Measurements from ENCODE around the gene AFMID. TPM values are rescaled to one million over a fixed set of nuclear protein-coding genes. Genes with fewer than 3 reads are reported as not detected.

The AFMID gene
- total and polyA plus RNA-seq, 2 of the 13 experiments (the other 11 are each of a cell fraction or from before 2014, with no cell fraction given): 249 to 270 TPM

DNA sequence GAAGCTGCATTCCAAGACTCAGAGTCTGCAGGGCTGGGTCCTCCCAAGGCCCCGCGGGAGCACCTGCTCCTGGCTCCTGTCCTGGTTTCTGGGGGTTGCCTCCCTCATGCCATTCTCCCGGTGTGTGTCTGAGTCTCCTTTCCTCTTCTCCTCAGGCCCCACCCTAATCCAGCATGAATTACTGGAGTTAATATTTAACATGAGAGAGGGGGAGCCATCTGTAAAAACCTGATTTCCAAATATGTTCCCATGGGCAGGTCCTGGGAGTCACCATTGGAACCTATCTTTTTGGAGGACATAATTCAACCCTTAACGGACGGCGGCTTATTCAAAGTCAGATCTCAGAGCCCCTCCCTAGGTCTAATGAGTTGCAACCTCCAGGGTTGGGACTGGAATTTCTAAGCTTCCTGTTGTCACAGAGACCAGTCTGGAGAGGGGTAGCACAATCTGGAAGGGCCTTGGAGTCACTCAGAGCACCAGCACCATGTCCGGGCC is 35.6 kb upstream of the AFMID start (continued):
- TF ChIP-seq, protein P1, sequence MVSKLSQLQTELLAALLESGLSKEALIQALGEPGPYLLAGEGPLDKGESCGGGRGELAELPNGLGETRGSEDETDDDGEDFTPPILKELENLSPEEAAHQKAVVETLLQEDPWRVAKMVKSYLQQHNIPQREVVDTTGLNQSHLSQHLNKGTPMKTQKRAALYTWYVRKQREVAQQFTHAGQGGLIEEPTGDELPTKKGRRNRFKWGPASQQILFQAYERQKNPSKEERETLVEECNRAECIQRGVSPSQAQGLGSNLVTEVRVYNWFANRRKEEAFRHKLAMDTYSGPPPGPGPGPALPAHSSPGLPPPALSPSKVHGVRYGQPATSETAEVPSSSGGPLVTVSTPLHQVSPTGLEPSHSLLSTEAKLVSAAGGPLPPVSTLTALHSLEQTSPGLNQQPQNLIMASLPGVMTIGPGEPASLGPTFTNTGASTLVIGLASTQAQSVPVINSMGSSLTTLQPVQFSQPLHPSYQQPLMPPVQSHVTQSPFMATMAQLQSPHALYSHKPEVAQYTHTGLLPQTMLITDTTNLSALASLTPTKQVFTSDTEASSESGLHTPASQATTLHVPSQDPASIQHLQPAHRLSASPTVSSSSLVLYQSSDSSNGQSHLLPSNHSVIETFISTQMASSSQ (IDR thresholded peaks at IDR 0.05; ENCODE audit: low read depth): peak; percentile 81
- TF ChIP-seq, protein P1 (CRISPR knock-in tag; IDR thresholded peaks at IDR 0.05; ENCODE audit: borderline replicate concordance): peak; percentile 75
- TF ChIP-seq GATAD2A (CRISPR knock-in tag; IDR thresholded peaks at IDR 0.05) (0 out of 2 replicates have a peak, but pooled peaks have one; percentile 10), HES4 (CRISPR knock-in tag; IDR thresholded peaks at IDR 0.05; ENCODE audit: borderline replicate concordance) (no peak), ZNF343 (CRISPR knock-in tag; IDR thresholded peaks at IDR 0.05) (no peak), ZNF556 (CRISPR knock-in tag; IDR thresholded peaks at IDR 0.05; ENCODE audit: borderline replicate concordance) (0 out of 2 replicates have a peak, but pooled peaks have one; percentile 25), ZNF383 (CRISPR knock-in tag; IDR thresholded peaks at IDR 0.05; ENCODE audit: borderline replicate concordance) (no peak), ZNF337 (CRISPR knock-in tag; IDR thresholded peaks at IDR 0.05; ENCODE audit: borderline replicate concordance, low read depth) (peak; percentile 5; the same call in 1 of the 2 replicates), ZNF44 (CRISPR knock-in tag; IDR thresholded peaks at IDR 0.05) (0 out of 2 replicates have a peak, but pooled peaks have one; percentile 29), ZNF816 (CRISPR knock-in tag; IDR thresholded peaks at IDR 0.05; ENCODE audit: borderline replicate concordance) (no peak), ZNF263 (CRISPR knock-in tag; IDR thresholded peaks at IDR 0.05) (peak; percentile 91), NRL (CRISPR knock-in tag; IDR thresholded peaks at IDR 0.05; ENCODE audit: borderline replicate concordance) (no peak), ZNF12 (CRISPR knock-in tag; IDR thresholded peaks at IDR 0.05) (0 out of 2 replicates have a peak, but pooled peaks have one; percentile 38)
- TF ChIP-seq, protein P2, sequence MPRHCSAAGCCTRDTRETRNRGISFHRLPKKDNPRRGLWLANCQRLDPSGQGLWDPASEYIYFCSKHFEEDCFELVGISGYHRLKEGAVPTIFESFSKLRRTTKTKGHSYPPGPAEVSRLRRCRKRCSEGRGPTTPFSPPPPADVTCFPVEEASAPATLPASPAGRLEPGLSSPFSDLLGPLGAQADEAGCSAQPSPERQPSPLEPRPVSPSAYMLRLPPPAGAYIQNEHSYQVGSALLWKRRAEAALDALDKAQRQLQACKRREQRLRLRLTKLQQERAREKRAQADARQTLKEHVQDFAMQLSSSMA (CRISPR knock-in tag; IDR thresholded peaks at IDR 0.05): 0 out of 2 replicates have a peak, but pooled peaks have one; percentile 47
- TF ChIP-seq, protein P3, sequence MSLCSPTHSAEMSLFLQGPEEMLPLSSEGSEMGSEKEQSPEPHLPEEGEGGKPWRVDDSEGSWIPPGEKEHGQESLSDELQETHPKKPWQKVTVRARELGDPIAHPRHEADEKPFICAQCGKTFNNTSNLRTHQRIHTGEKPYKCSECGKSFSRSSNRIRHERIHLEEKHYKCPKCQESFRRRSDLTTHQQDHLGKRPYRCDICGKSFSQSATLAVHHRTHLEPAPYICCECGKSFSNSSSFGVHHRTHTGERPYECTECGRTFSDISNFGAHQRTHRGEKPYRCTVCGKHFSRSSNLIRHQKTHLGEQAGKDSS (CRISPR knock-in tag; IDR thresholded peaks at IDR 0.05; ENCODE audit: borderline replicate concordance, low read depth): no peak
- TF ChIP-seq, protein P4, sequence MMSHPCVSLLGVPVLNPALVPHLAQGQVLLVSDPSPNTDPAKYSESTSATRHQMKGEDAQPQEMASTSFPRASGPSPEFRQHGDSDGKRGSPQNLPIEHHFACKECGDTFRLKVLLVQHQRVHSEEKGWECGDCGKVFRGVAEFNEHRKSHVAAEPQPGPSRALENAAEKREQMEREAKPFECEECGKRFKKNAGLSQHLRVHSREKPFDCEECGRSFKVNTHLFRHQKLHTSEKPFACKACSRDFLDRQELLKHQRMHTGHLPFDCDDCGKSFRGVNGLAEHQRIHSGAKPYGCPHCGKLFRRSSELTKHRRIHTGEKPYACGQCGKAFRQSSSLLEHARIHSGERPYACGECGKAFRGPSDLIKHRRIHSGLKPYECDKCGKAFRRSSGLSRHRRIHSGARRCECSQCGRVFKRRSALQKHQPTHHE (CRISPR knock-in tag; IDR thresholded peaks at IDR 0.05; ENCODE audit: borderline replicate concordance): no peak
- TF ChIP-seq, protein P5, sequence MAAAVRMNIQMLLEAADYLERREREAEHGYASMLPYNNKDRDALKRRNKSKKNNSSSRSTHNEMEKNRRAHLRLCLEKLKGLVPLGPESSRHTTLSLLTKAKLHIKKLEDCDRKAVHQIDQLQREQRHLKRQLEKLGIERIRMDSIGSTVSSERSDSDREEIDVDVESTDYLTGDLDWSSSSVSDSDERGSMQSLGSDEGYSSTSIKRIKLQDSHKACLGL (CRISPR knock-in tag; IDR thresholded peaks at IDR 0.05): no peak
- TF ChIP-seq, protein P6, sequence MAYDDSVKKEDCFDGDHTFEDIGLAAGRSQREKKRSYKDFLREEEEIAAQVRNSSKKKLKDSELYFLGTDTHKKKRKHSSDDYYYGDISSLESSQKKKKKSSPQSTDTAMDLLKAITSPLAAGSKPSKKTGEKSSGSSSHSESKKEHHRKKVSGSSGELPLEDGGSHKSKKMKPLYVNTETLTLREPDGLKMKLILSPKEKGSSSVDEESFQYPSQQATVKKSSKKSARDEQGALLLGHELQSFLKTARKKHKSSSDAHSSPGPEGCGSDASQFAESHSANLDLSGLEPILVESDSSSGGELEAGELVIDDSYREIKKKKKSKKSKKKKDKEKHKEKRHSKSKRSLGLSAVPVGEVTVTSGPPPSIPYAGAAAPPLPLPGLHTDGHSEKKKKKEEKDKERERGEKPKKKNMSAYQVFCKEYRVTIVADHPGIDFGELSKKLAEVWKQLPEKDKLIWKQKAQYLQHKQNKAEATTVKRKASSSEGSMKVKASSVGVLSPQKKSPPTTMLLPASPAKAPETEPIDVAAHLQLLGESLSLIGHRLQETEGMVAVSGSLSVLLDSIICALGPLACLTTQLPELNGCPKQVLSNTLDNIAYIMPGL (CRISPR knock-in tag; IDR thresholded peaks at IDR 0.05; ENCODE audit: borderline replicate concordance in 1 of 2, low read depth in 1 of 2): no peak

All from HepG2 (cell line).